K562 (cell line): Measurements from ENCODE around the gene MKS1. TPM values are rescaled to one million over a fixed set of nuclear protein-coding genes. Genes with fewer than 3 reads are reported as not detected.
A peak's percentile ranks its signal among the peaks of the same experiment; 100 is the strongest.

Experiments
- ATF7 ChIP-seq: fragments of 450-650 bp; IDR thresholded peaks from 2 replicates; pipeline ENCODE4 v1.7.1; 2014; ENCODE audit warnings: mild to moderate bottlenecking, moderate library complexity
- BCLAF1 ChIP-seq, 2 experiments: fragments of 450-650 bp in 1 of 2; IDR thresholded peaks; 2 replicates each; pipeline ENCODE4 v1.6.1; 2011 to 2017; ENCODE audit warnings: low read depth in 2 of 2, antibody characterized with exemption in 1 of 2, borderline replicate concordance in 1 of 2, low read length in 1 of 2, mild to moderate bottlenecking in 1 of 2, mixed read lengths in 1 of 2; ENCODE audit not compliant: control insufficient read depth in 1 of 2
- BRD4 ChIP-seq: fragments of 200-600 bp; sonication (generic); IDR thresholded peaks from 2 replicates; pipeline ENCODE4 v1.6.1; 2017; ENCODE audit warnings: inconsistent platforms
- EGR1 ChIP-seq: fragments of 450-650 bp; conservative IDR thresholded peaks from 2 replicates; pipeline ENCODE4 v1.6.1; 2017; ENCODE audit warnings: mild to moderate bottlenecking
- FOXA1 ChIP-seq: fragments of 450-650 bp; IDR thresholded peaks from 2 replicates; pipeline ENCODE4 v1.6.1; 2016; ENCODE audit warnings: mild to moderate bottlenecking, borderline replicate concordance
- GABPB2 ChIP-seq: fragments of 250-450 bp; sonication (Bioruptor Pico); conservative IDR thresholded peaks from 2 replicates; pipeline ENCODE4 v1.5.1; 2021; ENCODE audit warnings: mild to moderate bottlenecking
- JUND ChIP-seq, 2 experiments: IDR thresholded peaks; 2 replicates in 1 of 2; 3 replicates in 1 of 2; pipeline ENCODE4 v1.6.1; 2011; ENCODE audit warnings: borderline replicate concordance in 2 of 2, low read depth in 2 of 2, low read length in 2 of 2, improper control_type of control experiment in 1 of 2, missing biosample characterization in 1 of 2, missing genetic modification characterization in 1 of 2, missing genetic modification reagents in 1 of 2
- MBD1 ChIP-seq: fragments of 250-450 bp; sonication (Bioruptor Pico); IDR thresholded peaks from 2 replicates; pipeline ENCODE4 v1.8.0; 2022; ENCODE audit warnings: inconsistent platforms
- NFE2 ChIP-seq: IDR thresholded peaks from 2 replicates; pipeline ENCODE4 v1.6.1; 2014; ENCODE audit warnings: antibody characterized with exemption, low read depth
- NFE2L1 ChIP-seq: fragments of 450-650 bp; IDR thresholded peaks from 2 replicates; pipeline ENCODE4 v1.6.1; 2016; ENCODE audit warnings: missing genetic modification characterization, low read depth, mild to moderate bottlenecking, missing compliant biosample characterization, moderate library complexity, borderline replicate concordance
- NFRKB ChIP-seq: fragments of 450-650 bp; IDR thresholded peaks from 2 replicates; pipeline ENCODE4 v1.6.1; 2016; ENCODE audit warnings: low read depth
- NUFIP1 ChIP-seq: fragments of 450-650 bp; IDR thresholded peaks from 2 replicates; pipeline ENCODE4 v1.6.1; 2018; ENCODE audit not compliant: partially characterized antibody
- RAD51 ChIP-seq: fragments of 450-650 bp; IDR thresholded peaks from 2 replicates; pipeline ENCODE4 v1.7.1; 2016; ENCODE audit warnings: low read depth, mild to moderate bottlenecking, borderline replicate concordance
- SMAD2 ChIP-seq: fragments of 150-350 bp; IDR thresholded peaks from 2 replicates; pipeline ENCODE4 v1.6.1; 2014; ENCODE audit warnings: low read depth, mild to moderate bottlenecking, low read length
- ZFP1 ChIP-seq: fragments of 450-650 bp; formaldehyde crosslinking; IDR thresholded peaks from 2 replicates; pipeline ENCODE4 v1.4.0; 2020; ENCODE audit warnings: mild to moderate bottlenecking, mixed read lengths
- ZNF121 ChIP-seq: sonication (generic); formaldehyde crosslinking; conservative IDR thresholded peaks from 2 replicates; pipeline ENCODE4 v1.8.0; 2022; ENCODE audit warnings: missing genetic modification reagents
- ZNF174 ChIP-seq: fragments of 250-450 bp; sonication (Bioruptor Pico); IDR thresholded peaks from 2 replicates; pipeline ENCODE4 v1.4.0; 2020; ENCODE audit warnings: mild to moderate bottlenecking
- ZNF282 ChIP-seq: sonication (generic); formaldehyde crosslinking; IDR thresholded peaks from 2 replicates; pipeline ENCODE4 v1.8.1; 2023; ENCODE audit warnings: missing genetic modification reagents
- ZNF57 ChIP-seq: fragments of 450-650 bp; formaldehyde crosslinking; IDR thresholded peaks from 2 replicates; pipeline ENCODE4 v1.4.0; 2020; ENCODE audit warnings: mild to moderate bottlenecking, moderate library complexity
- ZNF785 ChIP-seq: fragments of 250-450 bp; sonication (Bioruptor Pico); IDR thresholded peaks from 2 replicates; pipeline ENCODE4 v1.4.0; 2020; ENCODE audit warnings: mild to moderate bottlenecking
- polyA plus RNA-seq, 8 experiments: library from polyadenylated mRNA; depleted of rRNA in 4 of 8; stranded (reverse) in 5 of 8; unstranded in 3 of 8; fragments of >200 nt; fragmentation: Nextera tagmentation in 2 of 8; fragmentation: Illumina TruSeq in 1 of 8; extraction: Ambion mirVana in 2 of 8; extraction: Trizol in 1 of 8; gene quantifications; 2 replicates each; pipeline versions ENCODE4 v1.2.1 to v1.2.3, GENCODE V29; 2011 to 2014; ENCODE audit warnings: inconsistent platforms in 1 of 8, missing spikeins in 1 of 8
- total RNA-seq, 7 experiments: library from RNA; depleted of rRNA in 6 of 7; stranded (reverse); fragments of >200 nt in 6 of 7; fragmentation: Illumina TruSeq in 2 of 7; extraction: Trizol in 2 of 7; gene quantifications; 2 replicates each; pipeline versions ENCODE4 v1.2.1 to v1.2.3, GENCODE V29; 2011 to 2021; ENCODE audit warnings: low replicate concordance in 1 of 7
- TF ChIP-seq, protein P1 (sequence below): sonication (generic); formaldehyde crosslinking; IDR thresholded peaks from 2 replicates; pipeline ENCODE4 v1.8.0; 2022; ENCODE audit warnings: mild to moderate bottlenecking, missing genetic modification reagents

The MKS1 gene
- total and polyA plus RNA-seq, 9 of the 15 experiments (the other 6 are each of a cell fraction or from before 2014, with no cell fraction given): 16.3 to 31.0 (median 25.9) TPM

DNA sequence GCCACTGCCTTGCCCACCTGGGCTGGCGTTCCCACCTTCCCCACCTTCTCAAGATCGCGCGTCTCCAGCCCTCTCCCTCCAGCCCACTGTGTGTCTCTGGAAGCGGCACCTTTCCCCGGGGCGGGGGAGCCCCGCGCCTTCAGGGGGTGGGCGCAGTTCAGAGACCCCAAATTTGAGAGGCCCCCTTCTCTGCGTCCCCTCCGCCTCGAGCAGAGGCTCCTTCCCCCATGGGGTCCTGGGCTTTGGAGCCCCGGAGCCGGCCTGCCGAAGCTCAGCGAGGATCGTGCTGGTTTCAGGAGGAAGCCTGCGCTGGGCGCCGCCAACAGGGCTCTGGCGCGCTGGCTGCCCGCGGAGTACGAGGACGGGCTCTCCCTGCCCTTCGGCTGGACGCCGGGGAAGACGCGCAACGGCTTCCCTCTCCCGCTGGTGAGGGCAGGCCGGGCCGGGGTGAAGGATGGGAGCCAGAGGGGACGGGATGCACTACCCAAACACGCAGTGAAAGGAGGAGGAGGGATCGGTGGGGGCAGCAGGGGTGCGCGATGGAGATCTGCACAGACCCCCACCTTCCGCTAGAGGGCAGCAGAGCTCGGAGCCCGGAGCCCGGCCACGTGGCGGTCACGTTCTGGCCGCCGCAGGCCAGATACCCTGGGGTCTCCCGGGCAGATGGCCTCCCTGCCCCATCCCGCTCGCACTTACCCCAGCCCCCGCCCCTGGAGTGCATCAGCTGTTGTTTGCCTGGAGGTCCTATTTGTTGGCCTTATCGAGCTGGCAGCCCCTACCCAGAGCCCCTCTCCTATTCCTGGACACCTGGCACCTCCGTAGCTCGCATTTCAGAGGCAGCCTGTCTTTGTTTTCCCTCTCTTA, 30.4 kb upstream of the MKS1 start (continued):
- TF ChIP-seq ZNF174 (CRISPR knock-in tag): no peak
- TF ChIP-seq NUFIP1: no peak
- no peak for TF ChIP-seq NFRKB
- no peak for TF ChIP-seq GABPB2 (CRISPR knock-in tag)
- TF ChIP-seq ATF7: no peak
- TF ChIP-seq ZNF785 (CRISPR knock-in tag): no peak
- no peak for TF ChIP-seq NFE2
- no peak for TF ChIP-seq ZFP1 (CRISPR knock-in tag)
- peak; percentile 88; the same call in 1 of the 2 replicates for TF ChIP-seq ZNF282 (CRISPR knock-in tag)
- TF ChIP-seq SMAD2: no peak
- no peak for TF ChIP-seq ZNF121 (CRISPR knock-in tag)
- TF ChIP-seq BCLAF1 (IDR thresholded peaks at IDR 0.05; ENCODE audit: borderline replicate concordance in 1 of 2, control insufficient read depth in 1 of 2, low read depth in 2 of 2, low read length in 1 of 2): no peak
- 0 out of 2 replicates have a peak, but pooled peaks have one; percentile 49 for TF ChIP-seq MBD1
- no peak for TF ChIP-seq ZNF57 (CRISPR knock-in tag)
- TF ChIP-seq JUND (IDR thresholded peaks at IDR 0.05; ENCODE audit: borderline replicate concordance, low read depth, low read length): no peak
- peak; percentile 15; the same call in 1 of the 3 replicates for TF ChIP-seq JUND (tag; IDR thresholded peaks at IDR 0.05; ENCODE audit: borderline replicate concordance, low read depth, low read length)
- TF ChIP-seq EGR1: no peak
- peak; percentile 71 for TF ChIP-seq RAD51
- TF ChIP-seq, protein P1, sequence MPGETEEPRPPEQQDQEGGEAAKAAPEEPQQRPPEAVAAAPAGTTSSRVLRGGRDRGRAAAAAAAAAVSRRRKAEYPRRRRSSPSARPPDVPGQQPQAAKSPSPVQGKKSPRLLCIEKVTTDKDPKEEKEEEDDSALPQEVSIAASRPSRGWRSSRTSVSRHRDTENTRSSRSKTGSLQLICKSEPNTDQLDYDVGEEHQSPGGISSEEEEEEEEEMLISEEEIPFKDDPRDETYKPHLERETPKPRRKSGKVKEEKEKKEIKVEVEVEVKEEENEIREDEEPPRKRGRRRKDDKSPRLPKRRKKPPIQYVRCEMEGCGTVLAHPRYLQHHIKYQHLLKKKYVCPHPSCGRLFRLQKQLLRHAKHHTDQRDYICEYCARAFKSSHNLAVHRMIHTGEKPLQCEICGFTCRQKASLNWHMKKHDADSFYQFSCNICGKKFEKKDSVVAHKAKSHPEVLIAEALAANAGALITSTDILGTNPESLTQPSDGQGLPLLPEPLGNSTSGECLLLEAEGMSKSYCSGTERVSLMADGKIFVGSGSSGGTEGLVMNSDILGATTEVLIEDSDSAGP (CRISPR knock-in tag): peak; percentile 24
- no peak for TF ChIP-seq NFE2L1 (tag)
- TF ChIP-seq FOXA1: no peak
- no peak for TF ChIP-seq BRD4
